ENCODE measurements around the gene C16orf95.

Gene C16orf95

GRCh38 chr16:87312008-87312407 lies 5.2 kb downstream of the C16orf95 start:
- no peak for DNase-seq

DNA sequence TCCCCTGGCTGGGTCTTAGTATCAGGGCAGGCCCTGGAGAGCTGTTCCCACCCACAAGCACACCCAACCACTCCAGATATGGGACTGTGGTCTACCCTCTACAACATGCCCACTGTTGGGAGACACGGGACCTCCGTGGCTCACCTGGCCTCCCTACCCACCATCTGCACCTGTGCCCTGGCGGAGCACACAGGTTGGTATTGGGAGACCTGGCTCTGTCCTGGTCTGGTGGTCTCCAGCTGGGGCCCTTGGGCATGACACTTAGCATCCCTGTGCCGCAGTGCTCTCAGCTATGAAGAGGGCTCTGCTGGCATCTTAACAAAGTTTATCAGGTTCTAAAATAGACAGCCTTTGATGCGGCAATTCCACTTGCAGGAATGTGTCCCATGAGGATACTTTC lies 5.8 kb downstream of the C16orf95 start:
- DNase-seq = no peak

GRCh38 chr16:87310610-87311009 lies 6.6 kb downstream of the C16orf95 start:
- DNase-seq = no peak

GRCh38 chr16:87309620-87310525 lies 7.3 kb downstream of the C16orf95 start:
- DNase-seq = no peak

DNA sequence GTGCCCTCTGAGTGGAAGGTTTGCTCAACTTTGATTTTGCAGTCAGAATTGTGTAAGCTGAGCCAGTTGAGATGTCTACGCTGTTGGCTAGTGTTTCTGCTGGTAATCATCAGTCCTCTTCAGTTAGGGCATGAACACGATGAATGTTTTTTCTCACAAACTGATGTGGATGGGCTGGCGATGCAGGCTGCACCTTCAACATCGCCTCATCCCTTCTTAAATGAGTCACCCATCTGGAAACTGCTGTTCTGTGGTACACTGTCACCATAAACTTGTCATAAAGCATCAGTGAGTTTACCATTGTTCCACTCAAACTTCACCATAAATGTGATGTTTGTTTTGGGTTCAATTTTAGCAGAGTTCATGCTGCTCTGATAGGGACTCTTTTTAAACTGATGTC lies 8.4 kb downstream of the C16orf95 start:
- no peak for DNase-seq

GRCh38 chr16:87306516-87306915 lies 10.7 kb downstream of the C16orf95 start:
- no peak for DNase-seq

DNA sequence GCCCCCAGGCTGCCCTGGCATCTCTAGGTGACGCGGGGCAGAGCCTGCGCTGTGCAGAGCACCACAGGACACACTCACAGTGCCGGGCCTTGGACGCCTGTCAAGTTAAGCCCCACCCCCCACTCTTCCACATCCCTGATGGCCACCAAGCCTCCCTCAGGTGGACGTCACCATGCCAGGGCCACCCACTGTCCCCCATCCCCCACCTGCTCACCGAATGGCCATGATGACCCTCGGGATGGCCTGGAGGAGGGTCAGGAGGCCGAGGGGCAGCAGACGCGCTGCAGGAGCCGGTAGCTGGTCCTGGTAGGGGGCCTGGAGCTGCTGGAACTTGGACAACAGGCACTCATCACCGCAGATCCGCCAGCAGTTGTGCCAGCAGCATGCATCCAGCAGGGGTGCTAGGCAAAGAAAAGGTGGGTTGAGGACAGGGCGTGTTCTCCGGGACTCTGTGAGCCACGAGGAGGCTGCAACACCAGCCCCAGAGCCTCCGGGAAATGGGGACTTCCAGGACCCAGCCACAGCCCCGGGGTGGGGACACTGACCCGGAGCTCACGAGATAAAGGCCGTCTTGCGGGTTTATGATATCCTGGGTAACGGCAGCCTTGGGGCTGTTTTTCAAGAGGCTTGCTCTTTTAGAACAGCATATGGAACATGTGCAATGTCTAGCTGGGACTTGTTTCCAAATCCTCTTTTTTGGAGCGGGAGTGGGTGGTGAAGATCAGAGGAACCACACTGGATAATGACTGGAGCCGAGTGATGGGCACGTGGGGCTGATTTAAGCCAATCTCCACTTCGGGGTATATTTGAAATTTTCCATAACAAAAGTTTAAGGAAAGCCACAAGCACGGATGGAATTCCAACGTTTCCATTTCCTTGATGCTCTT lies 11.4 kb downstream of the C16orf95 start:
- DNase-seq = no peak

DNA sequence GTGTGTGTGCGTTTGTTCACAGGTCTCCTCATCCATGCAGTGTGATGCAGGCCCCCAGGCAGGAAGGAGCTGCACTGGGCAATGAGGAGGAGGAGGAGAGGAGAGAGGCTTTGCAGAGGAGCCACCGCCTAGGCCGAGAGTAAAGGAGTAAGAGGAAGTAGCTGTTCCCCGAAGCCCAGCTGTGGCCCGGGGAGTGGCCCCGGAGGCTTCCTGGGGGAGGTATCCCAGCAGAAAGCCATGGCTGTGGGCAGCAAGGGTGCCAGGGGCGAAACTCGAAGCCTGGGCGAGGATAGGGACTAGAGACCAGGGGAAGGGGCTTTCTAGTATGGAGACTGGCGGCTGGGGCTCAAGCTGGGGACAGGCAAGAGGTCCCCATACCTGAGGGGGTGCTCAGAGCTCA lies 12.2 kb downstream of the C16orf95 start:
- DNase-seq = no peak

GRCh38 chr16:87303962-87304521 lies 13.2 kb downstream of the C16orf95 start:
- no peak for DNase-seq

DNA sequence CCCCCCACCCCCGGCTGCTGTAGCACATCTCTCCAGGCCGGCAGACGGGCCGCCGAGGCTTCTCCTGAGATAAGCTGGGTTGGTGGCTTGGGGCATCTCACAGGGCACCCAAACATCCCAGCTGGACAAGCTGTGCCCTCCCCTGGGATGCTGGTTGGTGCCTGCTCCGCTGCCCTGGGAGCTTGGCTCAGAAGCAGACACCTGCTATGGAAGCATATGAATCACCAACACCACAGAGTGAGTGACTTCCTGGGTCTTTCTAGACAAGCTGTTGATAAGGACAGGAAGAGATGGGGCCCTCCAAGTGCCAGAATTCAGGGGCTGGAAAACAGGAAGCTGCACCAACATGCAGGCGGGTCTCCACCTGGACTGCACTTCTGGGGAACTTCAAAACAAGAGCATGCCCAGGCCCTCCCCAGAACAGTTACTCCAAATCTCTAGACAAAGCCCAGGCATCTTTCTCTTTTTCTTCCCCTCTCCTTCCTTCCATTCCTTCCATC lies 13.7 kb downstream of the C16orf95 start:
- no peak for DNase-seq

DNA sequence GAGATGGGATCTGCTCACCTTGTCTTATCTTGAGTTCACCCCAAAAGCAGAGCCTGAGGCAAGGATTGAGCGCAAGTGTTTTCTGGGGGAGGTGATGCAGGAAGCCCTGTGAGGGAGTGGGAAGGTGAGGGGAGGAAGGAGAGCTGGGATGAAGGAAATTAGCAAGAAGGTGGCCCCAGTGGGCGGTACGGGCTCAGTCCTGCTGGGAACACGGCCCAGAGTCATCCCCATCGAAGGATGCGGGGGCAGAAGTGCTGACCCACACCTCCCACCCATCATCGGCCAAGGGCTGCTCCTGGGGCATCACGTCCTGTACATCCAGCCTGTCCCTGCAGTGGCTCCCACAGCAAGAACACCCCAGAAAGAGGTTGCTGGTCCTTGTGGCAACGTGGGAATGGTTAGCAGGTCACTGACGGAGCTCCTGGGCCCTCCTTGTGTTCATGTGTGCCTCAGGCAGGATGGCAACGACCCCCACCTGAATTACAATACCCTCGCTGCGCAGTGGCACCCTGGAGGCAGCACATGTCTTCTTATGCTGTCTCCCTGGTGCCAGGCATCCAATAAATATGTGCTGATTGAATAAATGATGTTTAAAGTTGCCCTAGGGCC lies 18.2 kb downstream of the C16orf95 start:
- DNase-seq = no peak

DNA sequence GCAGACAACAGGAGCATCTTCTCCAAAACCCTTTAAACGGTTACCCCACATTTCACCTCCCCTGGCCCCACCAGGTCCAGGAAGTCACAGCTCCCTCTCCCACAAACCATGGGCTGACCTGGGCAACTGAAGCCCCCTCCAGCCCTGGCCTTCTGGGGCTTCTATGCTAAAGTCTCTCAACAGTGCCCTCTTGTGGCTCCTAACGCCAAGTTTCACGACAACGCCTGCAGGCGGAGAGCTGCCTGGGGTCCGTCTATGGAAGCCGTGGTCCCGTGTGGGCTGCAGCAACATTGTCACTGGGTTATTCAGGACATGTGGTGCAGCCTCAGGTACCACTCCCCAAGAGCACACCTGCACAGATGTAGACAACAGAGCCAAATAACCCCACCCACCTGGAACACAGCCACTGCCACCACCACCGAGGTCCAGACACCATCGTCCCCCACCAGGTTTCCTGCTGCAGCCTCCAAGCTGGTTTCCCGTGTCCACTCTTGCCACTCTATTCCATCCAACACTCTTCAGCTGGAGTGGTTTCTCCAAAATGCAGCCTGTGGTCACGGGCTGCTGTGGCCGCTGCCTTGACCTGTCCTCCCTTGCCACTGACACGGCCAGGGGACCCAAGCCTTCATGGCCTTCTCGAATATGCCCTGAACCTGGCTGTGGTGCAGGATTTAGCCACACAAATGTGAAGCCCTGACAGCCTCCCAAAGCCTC lies 19.1 kb downstream of the C16orf95 start:
- peak; percentile 36 for DNase-seq

DNA sequence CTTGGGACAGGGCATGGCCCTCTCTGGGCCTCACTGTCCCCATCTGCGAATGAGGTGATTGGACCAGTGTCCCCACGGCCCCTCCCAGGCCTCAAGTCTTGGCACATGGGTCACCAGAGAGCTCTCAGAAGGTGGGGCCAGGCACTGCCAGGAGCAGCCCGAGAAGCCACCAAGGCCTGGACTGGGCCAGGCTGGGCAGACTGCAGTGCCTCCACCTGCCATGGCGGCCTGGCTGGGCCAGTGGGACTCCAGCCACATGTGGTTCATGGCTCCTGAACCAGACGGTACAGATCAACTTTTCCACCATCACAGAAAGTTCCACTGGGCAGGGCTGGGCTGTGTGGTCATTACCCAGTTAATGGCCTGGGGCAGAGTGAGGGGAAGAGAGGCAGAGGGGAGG lies 19.8 kb downstream of the C16orf95 start:
- DNase-seq = no peak

DNA sequence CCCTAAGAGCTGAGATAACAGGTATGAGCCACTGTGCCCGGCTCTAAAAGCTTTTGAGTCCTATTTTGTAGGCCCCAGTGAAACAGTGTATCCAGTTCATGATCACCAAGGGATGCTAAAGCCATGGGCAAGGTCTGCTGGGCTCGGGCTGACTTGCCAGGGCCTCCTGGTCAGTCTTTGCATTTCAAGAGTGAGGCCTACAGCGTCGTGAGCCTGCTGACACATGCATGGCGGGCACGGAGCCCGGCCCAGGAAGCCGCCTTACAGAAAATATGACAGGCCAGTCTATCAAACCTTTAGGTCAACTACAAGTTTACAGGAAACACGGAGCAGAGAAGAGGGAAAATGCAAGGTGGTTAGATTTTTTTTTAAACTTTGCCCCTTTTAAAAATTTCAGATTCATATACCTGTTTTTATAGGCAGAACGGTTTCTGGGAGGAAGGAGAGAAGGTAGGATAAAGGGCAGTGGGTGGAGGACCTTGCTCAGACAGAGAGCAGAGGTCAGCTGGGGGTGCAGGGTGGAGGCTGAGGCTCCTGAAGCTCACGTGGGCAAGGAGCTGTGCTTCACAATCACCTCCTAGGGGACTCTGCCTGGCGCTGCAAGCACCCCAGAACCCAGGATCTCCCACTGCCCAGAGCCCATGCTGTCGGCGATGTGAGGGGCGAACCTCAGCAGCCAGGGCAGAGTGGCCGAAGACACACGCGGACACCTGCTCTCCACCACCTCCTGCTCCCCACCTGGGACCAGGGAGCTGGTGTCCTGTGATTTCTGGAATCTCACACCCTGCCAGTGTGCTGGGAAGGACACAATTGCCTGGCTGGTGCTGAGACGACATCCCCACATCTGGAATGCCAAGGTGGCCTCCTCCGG lies 21.3 kb downstream of the C16orf95 start:
- no peak for DNase-seq

DNA sequence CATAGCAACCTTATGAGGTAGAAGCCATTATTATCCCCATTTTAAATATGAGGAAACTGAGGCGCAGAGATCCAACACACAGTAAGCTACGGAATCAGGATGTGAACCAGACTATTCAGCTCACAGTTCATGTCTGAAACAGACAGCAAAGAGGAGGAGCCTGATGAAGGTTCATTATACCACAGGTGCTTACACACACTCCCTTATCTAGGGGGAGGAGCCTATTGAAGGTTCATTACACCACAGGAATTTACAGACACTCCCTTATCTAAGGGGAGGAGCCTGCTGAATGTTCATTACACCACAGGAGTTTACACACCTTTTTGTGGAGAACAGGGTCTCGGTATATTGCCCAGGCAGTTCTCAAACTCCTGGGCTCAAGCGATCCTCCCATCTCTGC lies 21.9 kb downstream of the C16orf95 start:
- DNase-seq = peak; percentile 22

DNA sequence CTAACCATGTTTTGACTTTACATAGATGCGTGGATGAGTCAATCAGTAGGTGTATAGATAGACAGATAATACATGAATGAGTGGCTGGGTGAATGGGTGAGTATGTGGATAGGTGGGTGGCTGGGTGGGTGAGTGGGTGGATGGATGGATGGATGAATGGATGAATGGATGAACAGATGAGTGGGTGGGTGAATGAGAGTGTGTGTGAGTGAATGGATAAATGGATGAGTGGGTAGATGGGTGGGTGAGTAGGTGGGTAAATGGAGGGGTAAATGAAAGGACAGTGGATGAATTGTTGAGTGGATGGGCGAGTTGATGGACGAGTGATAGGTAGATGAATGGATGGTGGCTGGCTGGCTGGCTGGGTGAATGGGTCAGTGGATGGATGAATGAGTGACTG lies 23.2 kb downstream of the C16orf95 start:
- DNase-seq = no peak

DNA sequence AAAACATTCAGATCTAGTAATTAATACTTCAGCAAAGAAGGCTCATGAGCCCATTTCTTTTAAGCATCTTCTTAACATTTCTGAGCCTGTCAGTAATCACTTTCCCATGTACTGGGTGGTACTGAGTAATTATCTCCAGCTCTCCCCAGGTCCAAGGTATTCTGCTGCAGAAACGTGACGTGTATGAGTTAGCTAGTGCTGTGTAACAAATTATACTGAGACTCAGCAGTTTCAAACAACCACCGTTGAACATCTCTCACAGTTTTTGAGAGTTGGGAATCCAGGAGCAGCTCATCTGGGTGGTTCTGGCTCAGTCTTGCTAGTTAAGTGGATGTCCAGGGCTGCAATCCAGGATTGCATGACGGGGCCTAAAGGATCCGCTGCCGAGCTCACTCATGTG lies 25.2 kb downstream of the C16orf95 start:
- no peak for DNase-seq

- DNase-seq = no peak
Measured at GRCh38 chr16:87288753-87289362, 28.3 kb downstream of the C16orf95 start.

DNA sequence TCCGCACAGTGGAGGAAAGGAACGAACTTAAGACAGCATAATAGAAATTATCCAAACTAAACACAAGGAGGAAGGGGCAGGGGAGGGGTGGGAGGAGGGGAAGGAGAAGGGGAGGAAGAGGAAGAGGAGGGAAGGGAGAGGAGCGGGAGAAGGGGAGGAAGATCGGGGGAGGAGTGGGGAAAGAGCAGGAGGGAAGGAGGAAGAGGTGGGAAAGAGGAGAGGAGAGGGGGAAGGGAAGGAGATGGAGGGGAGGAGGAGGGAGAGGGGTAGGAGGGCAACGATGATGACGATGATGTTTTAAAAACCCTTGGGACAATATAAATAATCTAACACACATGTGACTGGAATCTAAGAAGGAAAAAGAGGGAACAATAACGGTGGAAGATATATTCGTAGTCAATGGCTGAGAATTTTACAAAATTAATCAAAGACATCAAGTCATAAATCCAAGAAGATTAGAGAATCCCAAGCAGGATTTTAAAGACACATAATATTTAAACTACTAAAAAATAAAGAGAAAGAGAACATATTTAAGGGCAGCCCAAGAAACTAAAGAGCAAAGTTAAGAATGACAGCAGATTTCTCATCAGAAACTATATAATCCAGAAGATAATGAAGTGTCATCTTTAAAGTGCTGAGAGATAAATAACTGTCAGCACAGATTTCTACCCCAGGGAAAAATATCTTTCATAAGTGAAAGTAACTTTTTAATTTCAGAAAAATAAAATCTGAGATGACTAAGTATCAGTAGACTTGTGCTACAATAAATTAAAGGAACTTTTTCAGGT lies 30.2 kb downstream of the C16orf95 start:
- DNase-seq = no peak

GRCh38 chr16:87284183-87284582 lies 33.0 kb downstream of the C16orf95 start:
- DNase-seq = no peak
